HEK293 (cell line): Measurements from ENCODE around the gene BET1L.

Experiments
- HOXC10 ChIP-seq: sonication (generic); formaldehyde crosslinking; IDR thresholded peaks from 2 replicates; pipeline ENCODE4 v1.8.1; 2023; ENCODE audit warnings: mild to moderate bottlenecking, missing genetic modification reagents
- KLF8 ChIP-seq: fragments of 450-650 bp; formaldehyde crosslinking; IDR thresholded peaks from 2 replicates; pipeline ENCODE4 v1.5.1; 2016; ENCODE audit warnings: missing biosample characterization, missing genetic modification characterization
- SP7 ChIP-seq: fragments of 450-650 bp; formaldehyde crosslinking; IDR thresholded peaks from 2 replicates; pipeline ENCODE4 v1.5.1; 2016; ENCODE audit warnings: missing biosample characterization, missing genetic modification characterization
- ZFHX2 ChIP-seq: fragments of 450-650 bp; formaldehyde crosslinking; conservative IDR thresholded peaks from 2 replicates; pipeline ENCODE4 v1.5.1; 2016; ENCODE audit warnings: missing biosample characterization, missing genetic modification characterization
- ZNF138 ChIP-seq: fragments of 450-650 bp; formaldehyde crosslinking; IDR thresholded peaks from 2 replicates; pipeline ENCODE4 v1.5.1; 2016; ENCODE audit warnings: missing biosample characterization, missing genetic modification characterization, borderline replicate concordance
- ZNF175 ChIP-seq: fragments of 450-650 bp; formaldehyde crosslinking; IDR thresholded peaks from 2 replicates; pipeline ENCODE4 v1.5.1; 2016; ENCODE audit warnings: missing biosample characterization, missing genetic modification characterization
- ZNF23 ChIP-seq: fragments of 450-650 bp; formaldehyde crosslinking; IDR thresholded peaks from 2 replicates; pipeline ENCODE4 v1.5.1; 2016; ENCODE audit warnings: missing biosample characterization, missing genetic modification characterization, borderline replicate concordance
- ZNF335 ChIP-seq: fragments of 450-650 bp; formaldehyde crosslinking; conservative IDR thresholded peaks from 2 replicates; pipeline ENCODE4 v1.5.1; 2016; ENCODE audit warnings: missing biosample characterization, missing genetic modification characterization
- ZNF37A ChIP-seq: fragments of 450-650 bp; IDR thresholded peaks from 2 replicates; pipeline ENCODE4 v1.5.1; 2018; ENCODE audit warnings: missing biosample characterization, missing genetic modification characterization
- ZNF621 ChIP-seq: fragments of 450-650 bp; formaldehyde crosslinking; IDR thresholded peaks from 2 replicates; pipeline ENCODE4 v1.5.1; 2017; ENCODE audit warnings: missing biosample characterization, missing genetic modification characterization
- ZNF658 ChIP-seq: fragments of 450-650 bp; formaldehyde crosslinking; IDR thresholded peaks from 2 replicates; pipeline ENCODE4; 2016; ENCODE audit warnings: missing biosample characterization, missing genetic modification characterization
- ZNF664 ChIP-seq: fragments of 450-650 bp; formaldehyde crosslinking; IDR thresholded peaks from 2 replicates; pipeline ENCODE4 v1.5.1; 2016; ENCODE audit warnings: missing biosample characterization, missing genetic modification characterization
- ZNF792 ChIP-seq: fragments of 450-650 bp; formaldehyde crosslinking; IDR thresholded peaks from 2 replicates; pipeline ENCODE4 v1.5.1; 2016; ENCODE audit warnings: missing biosample characterization, missing genetic modification characterization
- ZSCAN23 ChIP-seq: fragments of 450-650 bp; formaldehyde crosslinking; IDR thresholded peaks from 2 replicates; pipeline ENCODE4 v1.5.1; 2016; ENCODE audit warnings: missing biosample characterization, missing genetic modification characterization
- TF ChIP-seq, protein P1 (sequence below): sonication (generic); formaldehyde crosslinking; IDR thresholded peaks from 2 replicates; pipeline ENCODE4 v1.8.1; 2022; ENCODE audit warnings: mild to moderate bottlenecking, moderate library complexity, missing genetic modification reagents
- TF ChIP-seq, protein P2 (sequence below): fragments of 450-650 bp; formaldehyde crosslinking; IDR thresholded peaks from 2 replicates; pipeline ENCODE4 v1.5.1; 2016; ENCODE audit warnings: missing biosample characterization, missing genetic modification characterization
- TF ChIP-seq, protein P3 (sequence below): fragments of 450-650 bp; IDR thresholded peaks from 2 replicates; pipeline ENCODE4 v1.5.1; 2018; ENCODE audit warnings: missing biosample characterization, missing genetic modification characterization
- TF ChIP-seq, protein P4 (sequence below): fragments of 450-650 bp; formaldehyde crosslinking; IDR thresholded peaks from 2 replicates; pipeline ENCODE4 v1.5.1; 2016; ENCODE audit warnings: missing biosample characterization, missing genetic modification characterization
- TF ChIP-seq, protein P5 (sequence below): fragments of 450-650 bp; formaldehyde crosslinking; IDR thresholded peaks from 2 replicates; pipeline ENCODE4 v1.5.1; 2016; ENCODE audit warnings: missing biosample characterization, missing genetic modification characterization
- TF ChIP-seq, protein P6 (sequence below): fragments of 450-650 bp; formaldehyde crosslinking; IDR thresholded peaks from 2 replicates; pipeline ENCODE4 v1.5.1; 2016; ENCODE audit warnings: missing biosample characterization, missing genetic modification characterization
- TF ChIP-seq, protein P7 (sequence below): fragments of 450-650 bp; formaldehyde crosslinking; conservative IDR thresholded peaks from 2 replicates; pipeline ENCODE4 v1.5.1; 2016; ENCODE audit warnings: low read depth, missing biosample characterization, missing genetic modification characterization

The BET1L gene

DNA sequence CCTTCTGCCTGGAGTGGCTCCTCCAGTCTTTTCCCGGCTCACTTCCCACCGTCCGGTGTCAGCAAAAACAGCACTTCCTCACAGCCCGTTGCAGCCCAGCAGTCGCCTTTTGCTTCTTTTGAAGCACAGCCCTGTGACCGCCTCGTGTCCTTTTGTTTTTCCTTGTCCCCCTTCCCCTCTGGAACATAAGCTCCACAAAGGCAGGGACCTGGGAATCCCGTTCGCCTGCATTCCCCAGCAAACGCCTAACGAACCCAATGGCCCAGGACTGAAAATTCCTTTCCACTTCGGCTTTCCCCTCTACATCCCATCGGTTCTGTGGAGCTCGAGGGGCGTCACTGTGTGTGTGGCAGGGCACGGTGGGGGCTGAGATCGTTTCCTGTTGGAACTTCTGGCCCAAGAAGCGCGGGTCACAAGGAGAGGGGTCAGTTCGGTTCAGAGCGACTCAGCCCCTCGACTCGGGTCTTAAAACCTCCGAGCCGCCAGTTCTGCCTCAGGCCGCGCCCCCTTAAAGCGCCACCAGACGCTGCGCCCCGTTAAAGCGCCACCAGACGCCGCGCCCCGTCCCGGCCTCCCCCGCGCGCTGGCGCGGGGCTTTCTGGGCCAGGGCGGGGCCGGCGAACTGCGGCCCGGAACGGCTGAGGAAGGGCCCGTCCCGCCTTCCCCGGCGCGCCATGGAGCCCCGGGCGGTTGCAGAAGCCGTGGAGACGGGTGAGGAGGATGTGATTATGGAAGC lies 1.1 kb upstream of the BET1L start (continued):
- TF ChIP-seq KLF8 (tag by site-specific recombination) (peak; percentile 52; the same call in 1 of the 2 replicates), ZNF792 (tag by site-specific recombination) (no peak), ZNF621 (tag by site-specific recombination) (no peak), HOXC10 (CRISPR knock-in tag) (no peak), ZNF175 (tag by site-specific recombination) (no peak), ZNF658 (tag by site-specific recombination) (no peak), ZNF138 (tag by site-specific recombination) (no peak), ZNF23 (tag by site-specific recombination) (no peak), ZNF664 (tag by site-specific recombination) (no peak), ZFHX2 (tag by site-specific recombination) (no peak), SP7 (tag by site-specific recombination) (no peak), ZSCAN23 (tag by site-specific recombination) (no peak), ZNF37A (tag by site-specific recombination) (no peak), ZNF335 (no peak)
- TF ChIP-seq, protein P1, sequence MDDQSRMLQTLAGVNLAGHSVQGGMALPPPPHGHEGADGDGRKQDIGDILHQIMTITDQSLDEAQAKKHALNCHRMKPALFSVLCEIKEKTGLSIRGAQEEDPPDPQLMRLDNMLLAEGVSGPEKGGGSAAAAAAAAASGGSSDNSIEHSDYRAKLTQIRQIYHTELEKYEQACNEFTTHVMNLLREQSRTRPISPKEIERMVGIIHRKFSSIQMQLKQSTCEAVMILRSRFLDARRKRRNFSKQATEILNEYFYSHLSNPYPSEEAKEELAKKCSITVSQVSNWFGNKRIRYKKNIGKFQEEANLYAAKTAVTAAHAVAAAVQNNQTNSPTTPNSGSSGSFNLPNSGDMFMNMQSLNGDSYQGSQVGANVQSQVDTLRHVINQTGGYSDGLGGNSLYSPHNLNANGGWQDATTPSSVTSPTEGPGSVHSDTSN (CRISPR knock-in tag) = no peak
- TF ChIP-seq, protein P2, sequence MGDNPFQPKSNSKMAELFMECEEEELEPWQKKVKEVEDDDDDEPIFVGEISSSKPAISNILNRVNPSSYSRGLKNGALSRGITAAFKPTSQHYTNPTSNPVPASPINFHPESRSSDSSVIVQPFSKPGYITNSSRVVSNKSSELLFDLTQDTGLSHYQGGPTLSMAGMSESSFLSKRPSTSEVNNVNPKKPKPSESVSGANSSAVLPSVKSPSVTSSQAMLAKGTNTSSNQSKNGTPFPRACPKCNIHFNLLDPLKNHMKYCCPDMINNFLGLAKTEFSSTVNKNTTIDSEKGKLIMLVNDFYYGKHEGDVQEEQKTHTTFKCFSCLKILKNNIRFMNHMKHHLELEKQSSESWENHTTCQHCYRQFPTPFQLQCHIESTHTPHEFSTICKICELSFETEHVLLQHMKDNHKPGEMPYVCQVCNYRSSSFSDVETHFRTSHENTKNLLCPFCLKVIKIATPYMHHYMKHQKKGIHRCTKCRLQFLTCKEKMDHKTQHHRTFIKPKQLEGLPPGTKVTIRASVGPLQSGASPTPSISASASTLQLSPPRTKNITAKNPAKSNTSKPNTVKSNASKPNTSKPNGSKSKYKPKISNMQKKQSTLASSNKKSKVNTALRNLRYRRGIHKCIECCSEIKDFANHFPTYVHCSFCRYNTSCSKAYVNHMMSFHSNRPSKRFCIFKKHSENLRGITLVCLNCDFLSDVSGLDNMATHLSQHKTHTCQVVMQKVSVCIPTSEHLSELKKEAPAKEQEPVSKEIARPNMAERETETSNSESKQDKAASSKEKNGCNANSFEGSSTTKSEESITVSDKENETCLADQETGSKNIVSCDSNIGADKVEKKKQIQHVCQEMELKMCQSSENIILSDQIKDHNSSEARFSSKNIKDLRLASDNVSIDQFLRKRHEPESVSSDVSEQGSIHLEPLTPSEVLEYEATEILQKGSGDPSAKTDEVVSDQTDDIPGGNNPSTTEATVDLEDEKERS (tag by site-specific recombination) = no peak
- TF ChIP-seq, protein P3, sequence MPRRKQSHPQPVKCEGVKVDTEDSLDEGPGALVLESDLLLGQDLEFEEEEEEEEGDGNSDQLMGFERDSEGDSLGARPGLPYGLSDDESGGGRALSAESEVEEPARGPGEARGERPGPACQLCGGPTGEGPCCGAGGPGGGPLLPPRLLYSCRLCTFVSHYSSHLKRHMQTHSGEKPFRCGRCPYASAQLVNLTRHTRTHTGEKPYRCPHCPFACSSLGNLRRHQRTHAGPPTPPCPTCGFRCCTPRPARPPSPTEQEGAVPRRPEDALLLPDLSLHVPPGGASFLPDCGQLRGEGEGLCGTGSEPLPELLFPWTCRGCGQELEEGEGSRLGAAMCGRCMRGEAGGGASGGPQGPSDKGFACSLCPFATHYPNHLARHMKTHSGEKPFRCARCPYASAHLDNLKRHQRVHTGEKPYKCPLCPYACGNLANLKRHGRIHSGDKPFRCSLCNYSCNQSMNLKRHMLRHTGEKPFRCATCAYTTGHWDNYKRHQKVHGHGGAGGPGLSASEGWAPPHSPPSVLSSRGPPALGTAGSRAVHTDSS (tag by site-specific recombination) = no peak
- TF ChIP-seq, protein P4, sequence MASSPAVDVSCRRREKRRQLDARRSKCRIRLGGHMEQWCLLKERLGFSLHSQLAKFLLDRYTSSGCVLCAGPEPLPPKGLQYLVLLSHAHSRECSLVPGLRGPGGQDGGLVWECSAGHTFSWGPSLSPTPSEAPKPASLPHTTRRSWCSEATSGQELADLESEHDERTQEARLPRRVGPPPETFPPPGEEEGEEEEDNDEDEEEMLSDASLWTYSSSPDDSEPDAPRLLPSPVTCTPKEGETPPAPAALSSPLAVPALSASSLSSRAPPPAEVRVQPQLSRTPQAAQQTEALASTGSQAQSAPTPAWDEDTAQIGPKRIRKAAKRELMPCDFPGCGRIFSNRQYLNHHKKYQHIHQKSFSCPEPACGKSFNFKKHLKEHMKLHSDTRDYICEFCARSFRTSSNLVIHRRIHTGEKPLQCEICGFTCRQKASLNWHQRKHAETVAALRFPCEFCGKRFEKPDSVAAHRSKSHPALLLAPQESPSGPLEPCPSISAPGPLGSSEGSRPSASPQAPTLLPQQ (tag by site-specific recombination) = peak; percentile 89
- TF ChIP-seq, protein P5, sequence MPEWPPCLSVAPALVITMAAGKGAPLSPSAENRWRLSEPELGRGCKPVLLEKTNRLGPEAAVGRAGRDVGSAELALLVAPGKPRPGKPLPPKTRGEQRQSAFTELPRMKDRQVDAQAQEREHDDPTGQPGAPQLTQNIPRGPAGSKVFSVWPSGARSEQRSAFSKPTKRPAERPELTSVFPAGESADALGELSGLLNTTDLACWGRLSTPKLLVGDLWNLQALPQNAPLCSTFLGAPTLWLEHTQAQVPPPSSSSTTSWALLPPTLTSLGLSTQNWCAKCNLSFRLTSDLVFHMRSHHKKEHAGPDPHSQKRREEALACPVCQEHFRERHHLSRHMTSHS = no peak
- TF ChIP-seq, protein P6, sequence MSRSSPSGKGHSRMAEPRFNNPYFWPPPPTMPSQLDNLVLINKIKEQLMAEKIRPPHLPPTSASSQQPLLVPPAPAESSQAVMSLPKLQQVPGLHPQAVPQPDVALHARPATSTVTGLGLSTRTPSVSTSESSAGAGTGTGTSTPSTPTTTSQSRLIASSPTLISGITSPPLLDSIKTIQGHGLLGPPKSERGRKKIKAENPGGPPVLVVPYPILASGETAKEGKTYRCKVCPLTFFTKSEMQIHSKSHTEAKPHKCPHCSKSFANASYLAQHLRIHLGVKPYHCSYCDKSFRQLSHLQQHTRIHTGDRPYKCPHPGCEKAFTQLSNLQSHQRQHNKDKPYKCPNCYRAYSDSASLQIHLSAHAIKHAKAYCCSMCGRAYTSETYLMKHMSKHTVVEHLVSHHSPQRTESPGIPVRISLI (tag by site-specific recombination) = no peak
- TF ChIP-seq, protein P7, sequence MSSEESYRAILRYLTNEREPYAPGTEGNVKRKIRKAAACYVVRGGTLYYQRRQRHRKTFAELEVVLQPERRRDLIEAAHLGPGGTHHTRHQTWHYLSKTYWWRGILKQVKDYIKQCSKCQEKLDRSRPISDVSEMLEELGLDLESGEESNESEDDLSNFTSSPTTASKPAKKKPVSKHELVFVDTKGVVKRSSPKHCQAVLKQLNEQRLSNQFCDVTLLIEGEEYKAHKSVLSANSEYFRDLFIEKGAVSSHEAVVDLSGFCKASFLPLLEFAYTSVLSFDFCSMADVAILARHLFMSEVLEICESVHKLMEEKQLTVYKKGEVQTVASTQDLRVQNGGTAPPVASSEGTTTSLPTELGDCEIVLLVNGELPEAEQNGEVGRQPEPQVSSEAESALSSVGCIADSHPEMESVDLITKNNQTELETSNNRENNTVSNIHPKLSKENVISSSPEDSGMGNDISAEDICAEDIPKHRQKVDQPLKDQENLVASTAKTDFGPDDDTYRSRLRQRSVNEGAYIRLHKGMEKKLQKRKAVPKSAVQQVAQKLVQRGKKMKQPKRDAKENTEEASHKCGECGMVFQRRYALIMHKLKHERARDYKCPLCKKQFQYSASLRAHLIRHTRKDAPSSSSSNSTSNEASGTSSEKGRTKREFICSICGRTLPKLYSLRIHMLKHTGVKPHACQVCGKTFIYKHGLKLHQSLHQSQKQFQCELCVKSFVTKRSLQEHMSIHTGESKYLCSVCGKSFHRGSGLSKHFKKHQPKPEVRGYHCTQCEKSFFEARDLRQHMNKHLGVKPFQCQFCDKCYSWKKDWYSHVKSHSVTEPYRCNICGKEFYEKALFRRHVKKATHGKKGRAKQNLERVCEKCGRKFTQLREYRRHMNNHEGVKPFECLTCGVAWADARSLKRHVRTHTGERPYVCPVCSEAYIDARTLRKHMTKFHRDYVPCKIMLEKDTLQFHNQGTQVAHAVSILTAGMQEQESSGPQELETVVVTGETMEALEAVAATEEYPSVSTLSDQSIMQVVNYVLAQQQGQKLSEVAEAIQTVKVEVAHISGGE (tag by site-specific recombination) = no peak
